Upper lobe of right lung (tissue), 1 donor: ENCODE results near the gene KANK3. TPM values are rescaled to one million over a fixed set of nuclear protein-coding genes. Genes with fewer than 3 reads are reported as not detected.
"Not testable (repeated sequence)": the region's sequence is repeated elsewhere in the genome, so short reads cannot be mapped to it uniquely, and the experiment has no call there.

Experiments
- ATAC-seq: fragments of 200-7000 bp; cut with Tn5 transposase; one replicate; pipeline ENCODE4 v1.9.1; 2020; ENCODE audit warnings: mild to moderate bottlenecking, moderate library complexity
- DNase-seq: peaks from one replicate; pipeline ENCODE4 v3.0.0-alpha.2; 2020
- H3K27ac ChIP-seq: fragments of 200-600 bp; one replicate; pipeline ENCODE4 v1.8.0; 2022
- H3K27me3 ChIP-seq: fragments of 200-600 bp; one replicate; pipeline ENCODE4 v1.8.0; 2022; ENCODE audit warnings: mild to moderate bottlenecking
- H3K36me3 ChIP-seq: fragments of 200-600 bp; one replicate; pipeline ENCODE4 v1.8.0; 2022
- H3K4me1 ChIP-seq: fragments of 200-600 bp; one replicate; pipeline ENCODE4 v1.8.0; 2022
- H3K4me3 ChIP-seq: fragments of 200-600 bp; one replicate; pipeline ENCODE4 v1.8.0; 2022; ENCODE audit warnings: mild to moderate bottlenecking
- H3K9me3 ChIP-seq: fragments of 200-600 bp; one replicate; pipeline ENCODE4 v1.8.0; 2022
- CTCF ChIP-seq: fragments of 200-600 bp; IDR thresholded peaks from one replicate; pipeline ENCODE4 v1.8.0; 2022; ENCODE audit warnings: antibody characterized with exemption
- intact Hi-C: fragments of 100-400 bp; cut with DNase I; formaldehyde crosslinking; loops from one replicate; pipeline ENCODE4 v1.11.0; 2022
- total RNA-seq: library from RNA; stranded (reverse); fragmentation: NEBNext Ultra II Directional; extraction: Animal tissue kit (Norgen Biotek cat#: 25700); gene quantifications from one replicate; pipeline ENCODE4 v1.2.1, GENCODE V29; 2021
- donor health status: DM: no; HTN: yes; CAD: no; lungs with severe emphysema.

Gene KANK3
- total RNA-seq, 1 donor from 2014 or later = 54.0 TPM

- Histone ChIP-seq H3K27ac (no peak overlapping the region), H3K4me3 (no peak overlapping the region), H3K27me3 (no peaks in the 10 kb centered on the region), H3K9me3 (no peaks in the 10 kb centered on the region), H3K4me1 (peaks cover 47% of the 10 kb centered on the region), H3K36me3 (no peaks in the 10 kb centered on the region)
- intact Hi-C loops = no loop called here
- TF ChIP-seq CTCF = no peak
- DNase-seq (no peak), ATAC-seq (no peak)
Measured at GRCh38 chr19:8360196-8360595, 17.1 kb upstream of the KANK3 start.

DNA sequence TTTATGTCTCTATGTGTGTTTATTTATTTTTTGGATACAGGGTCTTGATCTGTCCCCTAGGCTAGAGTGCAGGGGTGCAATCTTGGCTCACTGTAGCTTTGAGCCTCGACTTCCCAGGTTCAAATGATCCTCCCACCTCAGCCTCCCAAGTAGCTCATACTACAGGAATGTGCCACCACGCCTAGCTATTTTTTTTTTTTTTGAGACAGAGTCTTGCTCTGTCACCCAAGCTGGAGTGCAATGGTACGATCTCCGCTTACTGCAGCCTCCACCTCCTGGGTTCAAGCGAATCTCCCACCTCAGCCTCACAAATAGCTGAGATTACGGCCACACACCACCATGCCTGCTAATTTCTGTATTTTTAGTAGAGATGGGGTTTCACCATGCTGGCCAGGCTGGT is 15.9 kb upstream of the KANK3 start:
- no peak for TF ChIP-seq CTCF
- Histone ChIP-seq H3K27me3 (no peaks in the 10 kb centered on the region), H3K36me3 (no peaks in the 10 kb centered on the region), H3K9me3 (no peaks in the 10 kb centered on the region), H3K4me1 (peaks cover 49% of the 10 kb centered on the region), H3K27ac (no peak overlapping the region), H3K4me3 (no peak overlapping the region)
- intact Hi-C loops = loop anchor here (5.0 kb wide), 1 partner anchor 38 kb away; no protein-coding TSS in a partner anchor
- DNase-seq (no peak), ATAC-seq (no peak)

DNA sequence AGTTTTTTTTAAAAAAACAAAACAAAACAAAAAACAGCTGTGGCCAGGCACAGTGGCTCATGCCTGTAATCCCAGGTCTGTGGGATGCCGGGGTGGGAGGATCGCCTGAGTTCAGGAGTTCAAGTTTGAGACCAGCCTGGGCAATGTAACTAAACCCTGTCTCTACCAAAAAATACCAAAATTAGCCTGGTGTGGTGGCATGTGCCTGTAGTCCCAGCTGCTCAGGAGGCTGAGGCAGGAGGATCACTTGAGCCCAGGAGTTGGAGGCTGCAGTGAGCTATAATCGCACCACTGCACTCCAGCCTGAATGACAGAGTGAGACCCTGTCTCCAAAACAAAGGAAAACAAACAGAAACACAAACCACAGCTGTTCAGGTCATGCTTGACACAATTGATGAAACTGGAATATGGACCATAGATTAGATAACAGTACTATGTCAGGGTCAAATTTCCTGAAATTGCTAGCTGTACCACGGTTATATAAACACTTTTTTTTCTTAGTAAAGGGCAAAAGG is 14.0 kb upstream of the KANK3 start:
- Histone ChIP-seq H3K36me3 (no peaks in the 10 kb centered on the region), H3K4me1 (peaks cover 43% of the 10 kb centered on the region), H3K4me3 (no peak overlapping the region), H3K27me3 (no peaks in the 10 kb centered on the region), H3K27ac (no peak overlapping the region), H3K9me3 (no peaks in the 10 kb centered on the region)
- intact Hi-C loops = loop anchor here (5.0 kb wide), 1 partner anchor 40 kb away; no protein-coding TSS in a partner anchor
- TF ChIP-seq CTCF = no peak
- DNase-seq (no peak), ATAC-seq (no peak)

DNA sequence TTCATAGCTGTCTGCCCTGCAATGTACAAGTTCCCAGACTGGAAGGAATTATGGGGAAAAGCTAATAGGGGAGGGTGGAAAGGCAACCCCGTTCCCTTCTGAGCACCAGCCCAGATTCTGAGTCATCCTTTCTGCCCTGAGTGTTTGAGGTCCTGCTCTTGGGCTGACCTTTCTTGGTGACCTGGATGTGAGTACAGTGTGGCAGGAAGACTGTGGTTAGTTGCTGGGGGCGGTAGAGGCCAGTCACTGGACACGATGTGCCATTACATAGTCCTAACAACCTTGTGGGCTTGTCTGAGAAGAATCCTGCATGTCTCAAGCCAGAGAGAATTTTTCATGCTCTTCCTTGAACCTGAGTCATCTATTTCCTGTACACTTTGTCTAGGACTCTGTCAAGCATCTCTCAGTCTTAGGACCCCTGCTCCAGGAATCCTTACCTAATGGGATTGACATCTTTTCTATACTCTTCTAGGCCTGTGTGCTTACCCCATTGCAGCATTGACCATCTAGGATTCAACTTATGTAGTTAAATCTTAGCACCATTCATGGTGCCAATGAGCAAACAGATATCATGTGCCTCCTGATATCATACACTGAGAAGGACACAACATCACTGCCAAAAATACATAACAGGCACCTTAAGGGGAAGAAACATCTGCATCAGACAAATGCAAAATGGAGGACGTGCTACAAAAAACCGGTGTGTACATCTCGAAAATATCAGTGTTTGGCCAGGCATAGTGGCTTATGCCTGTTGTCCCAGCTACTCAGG is 12.8 kb upstream of the KANK3 start:
- intact Hi-C loops = loop anchor here (5.0 kb wide), 1 partner anchor 41 kb away; no protein-coding TSS in a partner anchor
- Histone ChIP-seq H3K4me3 (no peak overlapping the region), H3K27ac (no peak overlapping the region), H3K36me3 (no peaks in the 10 kb centered on the region), H3K9me3 (no peaks in the 10 kb centered on the region), H3K4me1 (peaks cover 33% of the 10 kb centered on the region), H3K27me3 (no peaks in the 10 kb centered on the region)
- ATAC-seq = peak; percentile 91
- DNase-seq = peak; percentile 72
- no peak for TF ChIP-seq CTCF

DNA sequence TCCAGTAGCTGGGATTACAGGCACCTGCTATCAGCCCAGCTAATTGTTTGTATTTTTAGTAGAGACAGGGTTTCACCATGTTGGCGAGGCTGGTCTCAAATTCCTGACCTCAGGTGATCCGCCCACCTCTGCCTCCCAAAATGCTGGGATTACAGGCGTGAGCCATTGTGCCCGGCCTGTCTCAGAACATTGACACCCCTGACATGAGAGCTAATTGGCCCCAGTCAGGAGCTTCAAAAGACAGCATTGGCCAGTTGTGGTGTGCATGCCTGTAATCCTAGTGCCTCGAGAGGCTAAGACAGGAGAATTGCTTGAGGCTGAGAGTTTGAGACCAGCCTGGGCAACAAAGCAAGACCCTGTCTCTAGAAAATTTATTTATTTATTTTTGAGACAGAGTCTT is 9.8 kb upstream of the KANK3 start:
- H3K9me3 ChIP-seq, H3K27me3 ChIP-seq, H3K27ac ChIP-seq, H3K36me3 ChIP-seq, H3K4me3 ChIP-seq, ATAC-seq, intact Hi-C loops, DNase-seq: not testable (repeated sequence)
- peaks cover 33% of the 10 kb centered on the region for H3K4me1 ChIP-seq

- peaks cover 33% of the 10 kb centered on the region for H3K4me1 ChIP-seq
- ATAC-seq = peak; percentile 6
- H3K36me3 ChIP-seq = no peaks in the 10 kb centered on the region
- TF ChIP-seq CTCF = no peak
- no peaks in the 10 kb centered on the region for H3K27me3 ChIP-seq
- intact Hi-C loops = no loop called here
- H3K4me3 ChIP-seq = peak overlapping the region; percentile 9
- H3K9me3 ChIP-seq = no peaks in the 10 kb centered on the region
- DNase-seq = no peak
- no peak overlapping the region for H3K27ac ChIP-seq
Measured at GRCh38 chr19:8352134-8352827, 9.2 kb upstream of the KANK3 start.

GRCh38 chr19:8349629-8350372 is 6.7 kb upstream of the KANK3 start:
- DNase-seq, intact Hi-C loops, H3K36me3 ChIP-seq, H3K9me3 ChIP-seq, H3K4me3 ChIP-seq, H3K27ac ChIP-seq, H3K27me3 ChIP-seq, ATAC-seq: not testable (repeated sequence)
- H3K4me1 ChIP-seq = peaks cover 19% of the 10 kb centered on the region
